Stimulated activated naive CD4-positive, alpha-beta T cell (primary cell): ENCODE data around the gene ZNF593OS.

ENCODE experiments used
- DNase-seq, 6 experiments: peaks; one replicate each; lab custom pipeline; 2025; lab: John Stamatoyannopoulos, UW

ZNF593OS gene

DNA sequence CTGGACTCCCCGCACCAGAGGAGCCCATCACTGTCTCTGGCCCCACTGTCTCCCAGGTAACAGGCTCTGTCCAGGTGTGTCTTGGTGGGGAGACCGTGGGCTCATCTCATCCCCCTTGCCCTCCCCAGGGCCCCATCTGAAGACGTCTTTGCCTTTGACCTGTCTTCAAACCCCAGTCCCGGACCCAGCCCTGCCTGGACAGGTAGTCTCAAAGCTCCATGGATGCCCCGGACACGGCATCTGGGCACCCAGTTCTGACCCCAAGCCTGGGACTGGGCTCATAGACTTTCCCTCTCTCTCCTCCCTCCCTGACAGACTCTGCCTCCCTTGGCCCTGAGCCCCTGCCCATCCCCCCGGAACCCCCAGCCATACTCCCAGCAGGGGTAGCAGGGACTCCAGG lies 12.5 kb upstream of the ZNF593OS start:
- DNase-seq = no peak

DNA sequence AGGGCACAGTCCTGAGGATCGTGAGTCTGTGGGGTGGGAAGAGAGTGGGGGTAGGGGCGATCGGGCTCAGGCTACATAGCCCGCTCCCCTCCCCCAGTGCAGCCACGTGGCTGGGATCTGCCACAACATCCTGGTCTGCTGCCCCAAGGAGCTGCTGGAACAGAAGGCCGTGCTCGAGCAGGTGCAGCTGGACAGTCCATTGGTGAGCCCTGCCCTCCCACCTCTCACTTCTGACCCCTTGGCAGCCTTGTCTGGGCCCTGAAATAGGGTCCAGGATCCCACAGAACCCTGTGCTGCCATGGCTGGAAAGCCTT lies 10.7 kb upstream of the ZNF593OS start:
- DNase-seq = no peak

DNA sequence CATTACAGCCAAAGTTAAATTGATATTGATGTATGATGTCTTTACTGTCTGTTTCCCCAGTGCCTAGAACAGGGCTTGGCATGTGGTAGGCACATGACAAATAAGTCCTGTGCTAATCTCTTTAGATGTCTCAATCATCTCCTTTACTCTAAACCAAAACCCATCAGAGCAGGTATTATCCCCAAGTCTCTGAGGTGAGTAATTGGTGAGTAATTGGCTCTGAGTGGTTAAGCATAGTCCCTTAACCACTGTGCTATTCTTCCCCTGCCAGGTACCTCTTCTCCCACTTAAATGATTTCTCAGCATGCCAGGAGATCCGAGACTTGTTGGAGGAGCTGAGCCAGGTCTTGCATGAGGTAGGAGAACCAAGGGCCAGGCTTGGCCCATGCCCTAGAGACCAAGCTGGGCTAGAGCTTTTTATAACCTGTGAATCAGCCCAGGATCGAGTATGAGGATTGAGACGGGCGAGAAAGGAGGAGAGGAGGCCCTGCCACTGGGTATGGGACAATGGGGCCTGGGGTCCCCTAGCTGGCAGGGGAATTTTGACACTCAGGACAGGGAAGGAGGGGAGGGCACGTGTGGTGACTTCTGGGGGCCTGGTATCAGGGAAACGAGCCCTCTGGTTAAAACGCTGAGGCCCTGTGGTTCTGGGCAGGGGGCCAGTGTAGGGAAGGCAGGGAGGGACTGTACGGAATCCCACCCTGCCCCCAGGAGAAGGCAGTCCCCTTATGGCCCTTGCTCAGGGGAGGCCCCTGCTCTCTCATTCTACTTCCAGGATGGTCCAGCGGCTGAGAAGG lies 10.2 kb upstream of the ZNF593OS start:
- DNase-seq = no peak

DNA sequence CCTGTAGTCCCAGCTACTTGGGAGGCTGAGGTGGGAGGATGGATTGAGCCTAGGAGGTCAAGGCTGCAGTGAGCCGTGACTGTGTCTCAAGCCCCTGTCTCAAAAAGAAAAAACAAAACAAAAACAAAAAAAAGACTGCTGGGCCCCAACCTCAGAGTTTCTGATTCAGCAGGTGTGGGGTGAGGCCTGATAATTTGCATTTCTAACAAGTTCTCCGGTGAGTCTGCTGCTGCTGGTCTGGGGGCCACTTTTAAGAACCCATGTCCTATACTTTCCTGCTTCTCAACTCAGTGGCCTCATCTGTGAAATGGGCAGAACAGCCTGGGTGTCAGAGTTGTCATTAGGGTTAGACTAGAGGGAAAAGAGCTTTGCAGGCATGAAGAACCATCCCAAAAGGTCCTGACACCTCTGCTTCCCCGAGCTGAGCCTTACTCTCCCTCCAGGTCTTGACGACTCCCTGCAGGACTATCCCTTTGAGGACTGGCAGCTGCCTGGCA lies 8.4 kb upstream of the ZNF593OS start:
- no peak for DNase-seq

DNA sequence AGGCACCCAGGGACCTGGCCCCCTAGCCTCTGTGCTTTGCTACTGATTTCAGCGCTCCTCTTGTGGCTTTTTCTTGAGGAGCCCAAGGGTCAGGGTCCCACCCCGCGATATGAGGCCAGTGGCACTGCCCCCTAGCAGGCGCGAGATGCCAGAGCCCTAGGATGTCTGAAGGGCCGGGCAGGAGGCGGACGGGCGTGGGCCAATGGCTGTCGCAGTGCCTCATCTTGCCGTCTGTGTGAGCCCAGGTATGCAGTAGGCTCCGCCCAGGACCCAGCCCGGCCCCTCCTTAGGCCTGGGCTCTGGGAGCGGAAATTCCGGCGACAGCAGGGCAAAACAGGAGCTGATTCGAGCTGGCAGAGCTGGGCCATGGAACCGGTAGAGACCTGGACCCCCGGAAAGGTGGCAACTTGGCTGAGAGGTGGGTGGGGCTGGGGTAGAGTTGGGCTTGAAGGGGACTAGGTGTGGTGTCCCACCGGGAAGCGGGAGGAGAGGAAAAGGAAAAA lies 5.6 kb upstream of the ZNF593OS start, which contains the start of gene CNKSR1:
TSS of gene CNKSR1 (plus strand) at position 310 of the 503 bp plus-strand sequence. CDS start at position 367, 57 bp downstream.
- no peak for DNase-seq

DNA sequence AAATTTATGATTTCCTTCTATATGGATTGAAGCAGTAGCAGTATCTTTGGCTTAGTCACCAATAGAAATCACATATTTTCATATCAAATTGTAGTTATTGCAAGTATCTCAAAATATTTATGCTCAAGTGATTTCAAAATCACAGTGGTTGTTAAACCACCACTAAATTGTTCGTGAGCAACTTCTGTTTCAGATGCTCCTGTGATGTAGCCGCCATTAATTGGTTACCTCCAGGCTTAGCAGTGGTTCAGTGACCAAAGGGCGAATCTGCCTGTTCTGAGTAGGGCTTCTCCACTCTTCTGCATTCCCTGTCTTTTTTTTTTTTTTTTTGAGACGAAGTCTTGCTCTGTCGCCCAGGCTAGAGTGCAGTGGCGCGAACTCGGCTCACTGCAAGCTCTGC lies 3.7 kb upstream of the ZNF593OS start:
- DNase-seq = no peak

DNA sequence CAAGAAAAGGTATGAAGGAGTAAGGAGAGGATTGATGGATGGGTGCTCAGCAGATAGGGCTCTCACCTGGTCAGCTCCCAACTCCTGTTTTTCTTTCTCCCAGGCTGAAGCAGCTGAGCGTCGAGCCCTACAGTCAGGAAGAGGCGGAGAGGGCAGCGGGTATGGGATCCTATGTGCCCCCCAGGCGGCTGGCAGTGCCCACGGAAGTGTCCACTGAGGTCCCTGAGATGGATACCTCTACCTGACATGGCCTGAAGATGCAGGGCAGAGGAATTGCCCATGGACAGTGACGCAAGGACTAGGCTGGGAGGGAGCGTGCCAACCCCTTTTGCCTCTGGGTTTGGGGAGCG lies 1.2 kb downstream of the ZNF593OS start:
- no peak for DNase-seq

DNA sequence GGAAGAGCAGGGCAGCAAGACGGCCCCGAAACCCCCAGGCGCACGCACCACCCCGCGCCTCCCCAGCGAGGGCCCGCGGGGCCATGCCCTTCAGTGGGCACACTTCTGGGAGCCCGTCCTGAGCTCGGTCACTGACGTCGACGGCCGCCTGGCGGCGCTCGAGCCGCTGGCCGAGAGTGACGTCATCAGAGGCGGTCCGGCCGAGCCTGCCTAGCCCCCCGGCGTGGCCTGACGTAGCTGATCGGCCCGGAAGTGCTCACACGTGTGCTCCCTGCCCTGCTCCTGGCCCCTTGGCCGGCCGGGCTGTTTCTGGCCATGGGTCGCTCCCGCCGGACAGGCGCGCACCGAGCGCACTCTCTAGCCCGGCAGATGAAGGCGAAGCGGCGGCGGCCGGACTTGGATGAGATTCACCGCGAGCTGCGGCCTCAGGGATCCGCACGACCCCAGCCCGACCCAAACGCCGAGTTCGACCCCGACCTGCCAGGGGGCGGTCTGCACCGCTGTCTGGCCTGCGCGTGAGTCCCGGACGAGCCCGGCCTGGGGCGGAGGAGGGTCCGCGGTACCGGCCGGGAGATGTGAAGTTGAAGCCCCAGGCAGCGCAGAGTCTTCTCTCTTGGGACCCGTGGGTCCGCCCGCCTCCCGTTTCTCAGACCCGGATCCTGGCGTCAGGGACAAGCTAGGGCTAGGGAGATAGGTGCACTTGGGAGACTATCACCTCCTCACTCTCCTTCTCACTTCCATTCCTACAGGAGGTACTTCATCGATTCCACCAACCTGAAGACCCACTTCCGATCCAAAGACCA lies 1.8 kb downstream of the ZNF593OS start, which contains the start of gene ZNF593:
TSS of gene ZNF593 (plus strand) at position 240 of the 803 bp plus-strand sequence. CDS start at position 316, 76 bp downstream.
- DNase-seq = peak; percentile 37 to 77 (median 66)

DNA sequence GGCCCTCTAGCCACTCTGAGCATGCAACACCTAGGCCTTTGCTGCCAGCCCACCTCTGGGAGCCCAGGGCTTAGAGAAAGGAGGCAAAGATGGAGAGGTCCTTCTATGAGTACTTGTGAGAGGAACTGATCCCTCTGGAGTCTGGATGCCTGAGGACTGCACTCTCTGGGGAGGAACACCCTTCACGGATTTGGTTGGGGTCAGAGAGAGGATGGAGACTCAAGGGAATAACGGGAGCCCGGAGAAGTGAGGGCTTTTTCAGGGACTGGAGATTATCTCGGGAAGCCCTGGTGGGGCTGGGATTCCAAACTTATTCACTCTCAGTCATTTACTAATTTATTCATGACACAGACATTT lies 2.5 kb downstream of the ZNF593OS start:
- no peak for DNase-seq

DNA sequence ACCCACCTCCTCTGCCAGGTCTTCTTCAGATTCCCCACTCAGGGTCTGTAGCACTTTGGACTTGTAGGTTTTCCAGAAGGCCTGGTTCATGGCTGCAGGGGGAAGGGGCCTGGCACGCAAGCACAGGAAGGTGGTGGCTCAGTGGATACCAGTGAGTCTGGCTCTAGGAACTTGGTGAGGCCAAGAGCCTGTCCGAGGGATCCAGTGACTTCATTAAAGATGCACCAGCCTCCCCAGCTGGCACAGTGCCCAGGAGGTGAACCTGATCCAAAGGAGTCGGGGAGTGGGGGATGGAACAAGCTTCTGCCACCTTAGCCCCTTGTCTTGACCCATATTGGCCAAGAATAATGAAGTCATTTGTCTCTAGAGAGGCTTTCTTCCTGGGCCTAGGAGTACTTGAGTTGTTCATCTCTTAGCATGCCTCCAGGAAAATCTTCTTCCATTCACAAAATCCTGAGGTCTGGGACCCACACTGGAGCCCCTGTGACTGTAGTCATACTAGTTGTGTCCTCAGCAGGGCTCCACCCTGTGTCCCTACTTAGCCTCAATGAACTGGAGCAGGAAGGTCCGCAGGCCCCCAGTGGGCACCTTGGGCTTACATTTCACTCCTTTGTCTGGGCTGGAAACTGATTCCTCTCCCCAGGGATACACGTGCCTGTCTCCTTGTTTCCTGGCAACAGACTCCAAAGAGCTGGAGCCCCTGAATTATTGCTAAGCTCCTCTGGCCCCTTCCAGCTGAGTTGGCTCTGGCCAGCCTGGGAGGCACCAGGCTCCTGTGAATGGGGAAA lies 3.0 kb downstream of the ZNF593OS start, which contains the start of gene C1orf232:
TSS of gene C1orf232 (minus strand) at position 554 of the 788 bp plus-strand sequence. CDS start at position 90, 464 bp downstream.
- DNase-seq = no peak

DNA sequence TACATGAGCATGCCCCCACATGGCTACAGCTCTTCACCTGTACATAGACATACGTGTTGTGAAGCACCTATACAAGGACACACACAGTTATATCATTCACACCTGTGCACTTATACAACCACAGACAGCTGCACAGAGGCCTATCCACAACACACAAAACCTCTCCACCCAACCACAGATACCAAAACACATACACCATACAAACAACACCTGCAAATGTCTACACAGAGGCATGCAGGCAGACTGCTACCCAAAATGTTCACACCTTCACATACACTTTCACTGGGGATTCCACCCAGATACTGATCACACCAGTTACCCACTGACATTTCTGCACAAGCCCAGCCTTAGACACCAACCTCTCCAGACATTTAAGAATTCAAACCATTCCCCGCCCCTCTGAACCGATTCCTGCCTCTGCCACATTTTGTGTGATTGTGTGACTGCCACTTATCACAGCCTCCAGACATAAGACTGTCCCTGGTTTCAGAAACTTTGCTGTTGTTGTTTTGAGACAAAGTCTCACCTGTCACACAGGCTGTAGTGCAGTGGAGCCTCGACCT lies 4.8 kb downstream of the ZNF593OS start:
- no peak for DNase-seq

DNA sequence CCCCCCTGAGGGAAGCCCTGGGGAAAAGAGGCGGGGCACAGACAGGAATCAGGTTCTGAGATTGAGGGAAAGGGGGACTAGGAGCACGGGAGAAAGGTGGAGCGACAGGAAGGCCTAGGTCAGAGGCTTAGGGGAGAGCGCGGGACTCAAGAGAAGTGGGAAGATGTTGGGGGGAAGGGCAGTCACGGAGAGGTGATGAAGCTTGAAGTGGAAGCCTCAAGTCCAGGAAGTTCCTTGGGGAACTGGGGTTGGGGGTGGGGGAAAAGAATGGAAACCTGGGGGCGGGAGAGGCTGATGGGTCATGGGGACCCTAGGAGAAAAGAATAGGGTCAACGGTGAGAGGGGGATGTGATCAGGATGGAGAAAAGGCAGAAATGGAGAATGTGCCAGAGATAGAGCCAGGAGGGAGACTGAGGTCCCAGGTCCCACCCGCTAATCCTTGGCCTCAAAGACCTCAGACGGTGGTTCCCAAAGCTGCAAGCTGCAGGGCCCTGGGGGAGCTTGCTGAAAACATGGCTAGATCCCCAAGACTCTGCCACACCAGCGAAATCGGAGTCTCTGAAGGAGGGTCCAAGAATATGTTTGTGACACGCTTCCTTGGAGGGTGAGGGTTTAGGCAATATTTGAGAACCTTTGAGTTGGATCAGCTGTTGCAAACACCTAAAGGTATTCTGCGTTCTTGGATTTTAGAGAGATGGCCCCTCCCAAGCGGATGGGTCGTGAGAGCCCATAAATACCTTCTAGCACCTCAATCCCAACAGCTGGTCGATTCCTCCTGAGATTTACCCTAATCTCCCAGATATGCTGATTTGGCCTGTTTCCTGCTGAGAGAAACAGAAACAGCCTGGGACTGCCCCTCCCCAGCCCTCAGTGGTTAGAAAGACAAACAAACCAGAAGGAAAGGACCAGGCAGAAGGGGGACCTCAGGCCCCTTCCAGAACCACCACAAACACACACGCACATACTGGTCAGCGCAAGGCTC lies 6.5 kb downstream of the ZNF593OS start:
- DNase-seq = no peak

DNA sequence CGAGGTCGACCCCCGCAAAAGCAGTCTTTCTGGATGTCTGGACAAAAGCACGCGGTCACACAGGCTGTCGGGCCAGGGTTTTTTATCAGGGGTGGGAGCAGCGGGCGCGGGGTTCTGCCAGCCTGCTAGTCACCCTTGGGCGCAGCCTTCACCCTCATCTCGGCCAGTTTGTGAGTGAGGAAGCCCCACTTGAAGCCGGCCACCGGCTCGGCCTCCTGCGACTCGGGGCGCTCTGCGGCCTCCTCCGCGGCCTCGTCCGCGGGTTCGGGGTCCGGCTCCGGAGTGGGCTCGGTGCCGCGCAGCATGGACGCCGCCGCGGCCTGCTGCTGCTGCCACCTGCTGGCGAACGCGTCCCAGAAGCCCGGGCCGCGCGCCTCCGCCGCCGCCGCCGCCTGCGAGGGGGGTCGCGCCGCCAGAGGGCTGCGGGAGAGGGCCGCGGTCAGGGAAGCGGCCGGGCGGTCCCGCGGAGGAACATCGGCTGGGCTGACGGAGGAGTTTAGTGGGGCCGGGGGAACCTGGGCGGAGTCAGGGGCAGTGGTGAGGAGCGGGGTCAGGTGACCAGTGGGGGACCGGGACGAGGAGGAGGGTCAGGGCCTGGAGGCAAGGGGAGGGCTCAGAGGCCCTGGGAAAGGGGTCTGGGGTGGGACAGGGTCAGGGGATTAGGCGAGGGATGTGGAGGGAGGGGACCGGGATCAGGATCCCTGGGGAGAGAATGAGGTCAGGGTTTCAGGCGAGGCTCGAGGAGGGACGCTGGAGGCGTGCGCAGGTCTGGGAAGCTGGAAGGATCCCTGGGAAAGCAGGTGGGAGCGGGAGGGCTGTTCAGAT lies 7.4 kb downstream of the ZNF593OS start:
- peak in 4 of 6 experiments; percentile 24 to 65 (median 50) for DNase-seq

DNA sequence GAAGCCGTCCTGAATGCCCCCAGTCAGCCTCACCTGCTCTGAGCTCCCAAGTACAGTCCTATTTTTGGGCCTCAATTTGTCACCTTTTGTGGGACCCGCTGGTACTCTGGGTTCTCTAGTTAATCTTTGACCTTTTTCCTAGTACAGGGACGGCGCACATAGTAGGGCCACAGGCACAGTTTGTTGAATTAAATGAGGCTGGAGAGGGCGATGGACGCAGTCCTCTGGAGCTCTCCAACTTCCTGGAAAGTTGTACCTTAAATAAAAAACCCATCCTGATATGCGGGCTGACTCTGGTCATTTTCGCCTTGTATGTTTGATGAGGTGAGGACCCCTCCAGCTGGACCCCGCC lies 8.0 kb downstream of the ZNF593OS start:
- no peak for DNase-seq

DNA sequence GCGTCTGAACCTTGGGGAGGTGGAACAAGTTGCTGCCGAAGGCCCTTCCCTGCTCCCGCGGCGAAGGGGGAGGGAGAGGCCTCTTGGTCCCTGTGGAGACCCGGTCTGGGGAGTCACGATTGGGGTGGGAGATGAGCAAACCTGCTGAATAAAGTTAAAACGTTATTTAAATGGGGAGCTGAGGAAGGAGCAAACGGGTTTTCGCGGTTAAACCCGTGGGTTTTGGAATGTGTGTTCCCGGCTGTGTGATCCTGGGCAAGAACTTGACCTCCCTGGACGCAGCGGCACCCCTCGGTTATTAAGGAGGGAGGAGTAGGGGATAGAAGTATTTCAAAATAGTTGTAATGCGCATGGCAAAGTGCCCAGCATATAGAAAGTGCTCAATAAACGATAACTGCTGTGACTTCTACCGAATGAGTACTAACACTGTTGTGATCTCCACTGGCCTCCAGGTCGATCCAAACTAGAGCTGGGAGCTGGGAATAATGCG lies 9.4 kb downstream of the ZNF593OS start:
- DNase-seq = no peak

DNA sequence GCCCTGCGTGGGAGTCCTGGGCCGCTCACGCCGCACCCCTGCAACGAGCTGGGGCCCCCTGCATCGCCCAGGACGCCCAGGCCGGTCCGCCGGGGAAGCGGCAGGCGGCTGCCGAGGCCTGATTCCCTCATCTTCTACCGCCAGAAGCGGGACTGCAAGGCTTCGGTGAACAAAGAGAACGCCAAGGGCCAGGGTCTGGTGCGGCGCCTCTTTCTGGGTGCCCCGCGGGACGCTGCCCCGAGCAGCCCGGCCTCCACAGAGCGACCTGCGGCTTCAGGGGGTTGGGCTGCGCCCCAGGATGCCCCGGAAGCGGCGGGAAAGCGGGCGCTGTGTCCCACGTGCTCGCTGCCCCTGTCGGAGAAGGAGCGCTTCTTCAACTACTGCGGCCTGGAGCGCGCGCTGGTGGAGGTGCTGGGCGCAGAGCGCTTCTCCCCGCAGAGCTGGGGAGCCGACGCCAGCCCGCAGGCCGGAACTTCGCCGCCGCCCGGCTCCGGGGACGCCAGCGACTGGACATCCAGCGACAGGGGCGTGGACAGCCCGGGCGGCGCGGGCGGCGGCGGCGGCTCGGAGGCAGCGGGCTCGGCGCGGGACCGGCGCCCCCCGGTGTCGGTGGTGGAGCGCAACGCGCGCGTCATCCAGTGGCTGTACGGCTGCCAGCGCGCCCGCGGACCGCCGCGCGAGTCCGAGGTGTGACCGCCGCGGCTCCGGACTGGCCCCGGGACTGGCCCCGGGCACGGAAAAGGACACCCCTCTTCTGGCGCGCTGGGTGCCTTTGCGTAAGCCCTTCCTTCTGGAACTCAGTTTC lies 10.0 kb downstream of the ZNF593OS start:
- peak in 4 of 6 experiments; percentile 17 to 49 (median 31) for DNase-seq

DNA sequence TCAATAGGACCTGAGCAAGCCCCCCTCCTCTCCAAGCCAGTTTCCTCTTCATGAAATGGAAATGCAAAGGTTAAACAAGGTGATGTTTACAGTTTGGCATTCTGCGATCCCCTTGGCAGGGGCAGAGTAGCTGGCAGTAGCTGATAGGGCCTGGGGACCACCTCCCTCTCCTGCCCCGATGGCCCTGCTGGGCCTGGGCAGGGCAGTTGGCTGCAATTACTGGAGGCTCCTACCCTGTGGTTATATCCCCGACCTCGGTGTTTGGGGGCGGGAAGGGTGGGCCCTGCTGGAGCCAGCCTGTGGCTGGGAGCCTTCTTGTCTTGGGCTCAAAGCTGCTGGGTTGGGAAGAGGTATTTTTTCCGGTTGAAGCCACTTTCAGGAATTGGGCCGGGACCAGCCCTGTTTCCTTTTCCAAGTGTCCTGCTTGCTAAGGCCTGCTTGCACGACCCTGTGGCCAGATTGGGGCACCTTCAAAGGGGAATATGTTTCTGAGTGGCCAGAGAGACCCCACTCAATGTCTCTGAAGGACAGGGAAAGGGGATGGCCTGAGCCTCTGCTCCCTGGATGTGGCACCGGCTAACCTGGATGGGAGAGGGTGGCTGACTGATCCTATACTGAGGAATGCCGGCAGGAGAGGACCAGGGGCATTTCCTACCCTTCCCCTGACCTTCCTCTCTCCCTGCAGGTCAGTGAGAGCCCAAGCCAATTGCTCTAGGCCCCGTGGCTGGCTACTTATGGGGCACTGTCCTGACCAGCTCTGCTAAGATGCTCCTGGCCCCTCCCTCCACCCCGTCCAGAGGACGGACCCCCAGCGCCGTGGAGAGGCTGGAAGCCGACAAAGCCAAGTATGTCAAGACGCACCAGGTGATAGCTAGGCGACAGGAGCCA lies 10.9 kb downstream of the ZNF593OS start:
- DNase-seq = no peak

DNA sequence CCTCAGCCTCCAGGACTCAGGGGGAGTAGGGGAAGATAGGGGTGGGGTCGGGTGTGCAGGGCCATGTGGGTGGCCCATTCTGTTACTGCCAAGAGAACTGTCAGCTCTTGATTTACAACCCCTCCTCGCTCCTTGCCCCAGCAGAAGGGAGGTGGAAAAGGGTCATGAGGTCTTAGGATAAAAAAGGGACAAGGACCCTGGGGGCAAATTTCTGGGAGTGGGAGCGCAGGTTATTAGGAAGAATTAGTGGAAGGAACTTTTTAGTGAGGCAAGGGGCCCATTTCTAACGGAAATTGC lies 11.9 kb downstream of the ZNF593OS start:
- no peak for DNase-seq
